Inferior parietal cortex (tissue), 1 donor: Measurements from ENCODE around the gene INAVA.
"Not testable (repeated sequence)": the region's sequence is repeated elsewhere in the genome, so short reads cannot be mapped to it uniquely, and the experiment has no call there.

ENCODE experiments used
- DNase-seq: peaks from one replicate; pipeline ENCODE4 v3.0.0-alpha.2; 2016; ENCODE audit errors: extremely low spot score

The INAVA gene

DNA sequence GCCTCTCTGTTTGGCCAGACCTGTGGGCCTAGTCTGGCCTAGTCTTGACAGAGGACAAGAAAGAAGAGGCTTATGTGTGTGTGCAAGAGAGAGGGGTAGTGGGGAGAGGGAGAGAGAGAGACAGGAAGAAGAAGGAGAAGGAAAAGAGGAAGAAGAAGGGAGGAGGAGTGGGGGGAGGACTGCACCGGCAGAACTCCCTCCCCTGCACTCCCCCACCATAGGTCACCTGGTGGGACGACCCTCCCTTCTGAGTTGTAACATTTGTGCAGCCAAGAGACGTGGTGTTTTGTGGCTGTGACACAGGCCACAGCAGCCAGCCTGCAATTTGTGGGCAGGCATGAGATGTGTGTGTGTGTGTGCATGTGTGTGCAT lies 4.3 kb downstream of the INAVA start:
- no peak for DNase-seq

DNA sequence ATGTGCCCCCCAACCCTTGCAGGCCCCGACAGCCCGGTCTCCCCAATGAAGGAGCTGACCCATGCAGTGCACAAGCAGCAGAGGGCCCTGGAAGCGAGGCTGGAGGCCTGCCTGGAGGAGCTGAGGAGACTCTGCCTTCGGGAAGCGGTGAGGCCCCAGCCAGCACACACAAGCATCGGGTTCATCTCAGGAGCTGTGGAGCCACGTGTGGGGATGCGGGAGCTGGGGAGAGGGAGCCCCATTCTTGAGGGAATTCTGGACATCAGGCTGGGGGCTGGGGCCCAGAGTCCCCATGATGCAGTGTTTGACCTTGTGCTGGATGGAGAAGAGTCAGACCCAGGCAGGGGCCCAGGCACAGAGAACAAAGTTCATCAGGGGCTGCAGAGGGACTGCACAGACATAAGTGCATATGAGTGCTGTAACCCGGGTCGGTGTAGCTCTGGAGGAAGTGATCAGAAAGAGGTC lies 4.8 kb downstream of the INAVA start:
- DNase-seq, result no peak

DNA sequence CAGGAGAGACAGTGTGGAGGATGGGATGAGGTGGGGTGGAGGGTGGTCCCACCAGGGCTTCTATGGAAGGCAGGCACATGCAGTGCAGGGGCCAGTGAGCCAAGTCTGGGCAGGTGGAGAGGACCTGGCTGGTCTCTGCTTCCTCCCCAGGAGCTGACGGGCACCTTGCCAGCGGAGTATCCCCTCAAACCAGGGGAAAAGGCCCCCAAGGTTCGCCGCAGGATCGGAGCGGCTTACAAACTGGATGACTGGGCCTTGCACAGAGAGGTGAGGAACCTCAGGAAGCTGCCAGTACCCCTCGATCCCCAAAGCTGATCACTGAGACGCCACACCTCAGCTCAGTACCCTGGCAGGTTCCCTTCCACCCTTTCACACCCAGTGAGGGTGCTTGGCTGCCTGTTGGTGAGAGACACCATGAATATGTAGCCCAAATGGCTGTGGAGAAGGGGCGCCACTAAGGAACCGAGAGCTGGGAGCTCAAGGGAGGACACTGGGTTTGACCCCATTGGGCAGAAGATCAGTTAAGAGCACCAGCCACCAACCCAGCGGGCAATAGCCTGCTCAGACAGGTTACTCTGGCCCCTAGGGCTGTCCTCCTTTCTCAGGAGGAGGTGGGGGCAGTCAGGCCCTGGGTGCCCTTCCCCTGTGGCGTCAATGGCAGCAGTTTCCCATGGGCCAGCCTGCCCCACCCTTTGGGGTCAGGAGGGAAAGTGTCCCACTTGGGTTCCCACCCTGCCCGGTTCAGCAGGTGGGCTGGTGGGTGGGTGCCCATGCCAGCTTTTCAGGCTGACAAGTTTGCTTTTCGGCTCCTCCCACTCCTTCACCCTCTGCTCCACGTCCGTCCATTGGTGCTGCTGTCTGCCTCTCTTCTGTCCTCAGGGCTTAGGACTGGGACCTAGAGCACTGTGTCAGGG lies 5.5 kb downstream of the INAVA start:
- no peak for DNase-seq

DNA sequence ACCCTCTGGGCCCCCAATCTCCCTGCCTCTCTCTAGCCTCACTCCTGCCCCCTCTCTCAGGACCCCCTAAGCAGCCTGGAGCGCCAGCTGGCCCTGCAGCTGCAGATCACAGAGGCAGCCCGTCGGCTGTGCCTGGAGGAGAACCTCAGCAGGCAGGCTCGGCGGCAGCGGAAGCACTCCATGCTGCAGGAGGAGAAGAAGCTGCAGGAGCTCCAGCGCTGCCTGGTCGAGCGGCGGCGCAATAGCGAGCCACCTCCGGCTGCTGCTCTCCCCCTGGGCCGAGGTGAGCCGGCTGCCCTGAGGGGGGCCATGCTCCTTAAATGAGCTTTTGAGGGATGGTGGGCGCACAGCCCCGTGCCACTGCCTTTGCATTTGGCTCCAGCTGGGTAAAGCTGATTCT lies 6.2 kb downstream of the INAVA start:
- DNase-seq, result no peak

- DNase-seq, result no peak
Measured at GRCh38 chr1:200901350-200901749, 6.7 kb downstream of the INAVA start.

DNA sequence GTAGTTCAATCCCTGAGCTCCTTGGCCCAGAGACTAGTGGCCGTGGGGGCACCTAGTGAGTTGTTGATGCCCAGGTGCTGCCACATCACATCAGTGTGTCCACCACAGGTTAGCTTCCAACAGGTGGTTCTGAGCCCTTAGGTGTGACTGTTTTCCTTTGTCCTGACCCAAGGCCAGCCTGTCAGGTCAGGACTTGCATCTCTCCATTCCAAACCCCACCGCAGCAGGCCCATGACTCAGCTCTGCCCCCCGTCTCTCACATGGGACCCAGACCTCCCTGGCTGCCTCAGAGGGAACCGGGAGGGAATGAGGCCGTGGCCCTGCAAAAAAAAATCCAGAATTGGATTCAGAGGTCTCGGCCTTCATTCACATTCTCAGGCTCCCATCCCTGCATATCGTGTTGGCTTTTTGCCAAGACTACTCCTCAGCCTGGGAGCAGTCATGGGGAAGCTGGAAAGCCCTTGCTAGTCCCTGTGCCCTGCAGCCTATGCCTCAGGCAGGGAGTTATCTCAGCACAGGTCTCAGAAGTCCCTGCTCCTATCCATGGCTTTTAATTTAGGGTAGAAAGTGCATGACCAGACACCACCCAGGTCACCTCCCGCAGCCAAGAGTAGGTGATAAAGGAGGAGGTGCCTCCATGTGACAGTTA lies 7.2 kb downstream of the INAVA start:
- no peak for DNase-seq

- DNase-seq, result no peak
Measured at GRCh38 chr1:200903793-200904192, 9.1 kb downstream of the INAVA start.

DNA sequence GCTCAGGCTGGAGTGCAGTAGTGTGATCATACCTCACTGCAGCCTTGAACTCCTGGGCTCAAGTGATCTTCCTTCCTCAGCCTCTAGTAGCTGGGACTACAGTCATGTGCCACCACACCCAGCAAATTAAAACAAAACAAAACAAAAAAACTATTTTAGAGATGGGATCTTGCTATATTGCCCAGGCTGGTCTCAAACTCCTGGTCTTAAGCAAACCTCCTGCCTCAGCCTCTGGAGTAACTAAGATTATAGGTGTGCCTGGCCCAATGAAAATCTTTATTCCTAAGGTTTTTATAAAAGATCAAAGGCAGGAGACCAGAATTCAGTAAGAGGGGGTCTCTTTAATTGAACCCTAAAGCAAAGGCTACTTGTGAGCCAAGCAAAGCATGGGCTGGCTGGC lies 10.1 kb downstream of the INAVA start:
- DNase-seq, result no peak

DNA sequence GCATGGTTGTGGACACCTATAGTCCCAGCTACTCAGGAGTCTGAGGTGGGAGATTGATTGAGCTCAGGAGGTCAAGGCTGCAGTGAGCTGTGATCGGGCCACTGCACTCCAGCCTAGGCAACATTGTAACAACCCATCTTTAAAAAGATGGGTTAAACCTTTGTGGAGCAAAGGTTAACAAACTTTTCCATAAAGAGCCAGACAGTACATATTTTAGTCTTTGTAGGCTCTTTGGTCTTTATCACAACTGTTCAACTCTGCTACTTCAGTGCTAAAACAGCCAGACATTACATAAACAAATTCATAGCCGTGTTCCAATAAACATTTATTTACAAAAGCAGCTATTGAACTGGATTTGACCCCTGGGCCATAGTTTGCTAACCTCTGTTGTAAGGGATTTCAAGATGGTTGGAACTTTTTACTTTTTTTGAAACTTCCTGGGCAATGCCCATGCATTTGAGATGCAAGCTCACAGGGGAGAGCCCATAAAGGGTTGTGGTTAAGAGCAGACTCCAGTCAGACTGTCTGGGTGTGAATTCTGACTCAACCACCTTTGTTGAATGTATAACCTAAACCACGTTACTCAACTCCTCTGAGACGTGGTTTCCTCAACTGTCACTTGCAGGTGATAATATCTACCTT lies 10.8 kb downstream of the INAVA start:
- no peak for DNase-seq

DNA sequence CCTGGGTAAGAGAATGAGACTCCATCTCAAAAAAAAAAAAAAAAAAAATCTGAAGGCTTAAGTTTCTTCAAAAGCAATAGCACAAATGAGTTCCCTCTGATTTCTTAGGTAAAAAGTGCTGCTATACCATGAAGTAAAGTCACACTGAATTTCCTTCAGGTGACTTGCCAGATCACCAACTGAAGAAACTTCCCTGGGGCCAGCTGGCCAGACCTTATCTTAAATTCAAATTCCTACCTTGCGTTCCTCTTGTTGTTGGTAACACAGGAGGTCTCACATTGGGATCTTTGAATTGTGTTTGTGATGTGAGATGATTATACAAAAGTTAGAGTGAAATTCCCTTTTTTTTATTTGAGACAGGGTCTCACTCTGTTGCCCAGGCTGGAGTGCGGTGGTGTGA lies 11.8 kb downstream of the INAVA start:
- DNase-seq, result no peak

GRCh38 chr1:200907611-200908097 lies 13.0 kb downstream of the INAVA start:
- DNase-seq, result no peak

- DNase-seq, result no peak
Measured at GRCh38 chr1:200908191-200908868, 13.6 kb downstream of the INAVA start.

DNA sequence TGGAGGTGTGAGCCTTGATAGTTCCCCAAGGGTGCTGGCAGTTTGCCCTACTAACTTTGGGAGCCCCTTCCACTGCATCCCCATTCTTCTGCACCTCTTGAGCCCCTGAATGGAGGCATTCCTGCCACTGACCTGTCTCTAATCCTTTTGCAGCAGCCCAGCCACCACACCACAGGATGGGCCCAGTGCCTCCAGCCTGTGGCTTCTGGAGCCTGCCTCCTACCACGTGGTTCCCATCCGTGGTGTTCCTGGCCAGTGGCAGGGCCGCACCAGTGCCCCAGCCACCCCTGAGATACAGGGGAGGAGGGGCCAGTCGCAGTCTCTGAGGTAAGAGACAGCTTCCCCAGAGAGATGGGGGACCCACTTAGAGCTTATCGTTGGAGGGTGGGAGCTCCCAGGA lies 14.4 kb downstream of the INAVA start:
- DNase-seq, result no peak

- DNase-seq, result no peak
Measured at GRCh38 chr1:200909757-200910239, 15.1 kb downstream of the INAVA start.

DNA sequence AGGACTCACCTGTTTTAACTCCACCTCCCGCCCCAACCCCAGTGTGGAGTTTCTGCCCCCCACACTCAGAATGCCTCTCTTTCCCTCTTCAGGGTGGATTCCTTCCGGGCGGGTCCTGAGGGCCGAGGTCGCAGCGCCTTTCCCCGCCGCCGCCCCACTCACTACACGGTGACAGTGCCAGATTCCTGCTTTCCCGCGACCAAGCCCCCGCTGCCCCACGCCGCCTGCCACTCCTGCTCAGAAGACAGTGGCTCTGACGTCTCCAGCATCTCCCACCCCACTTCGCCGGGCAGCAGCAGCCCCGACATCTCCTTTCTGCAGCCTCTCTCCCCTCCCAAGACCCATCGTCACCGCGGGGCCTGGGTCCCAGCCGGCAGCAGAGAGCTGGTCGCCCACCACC lies 16.7 kb downstream of the INAVA start:
- DNase-seq, result no peak

DNA sequence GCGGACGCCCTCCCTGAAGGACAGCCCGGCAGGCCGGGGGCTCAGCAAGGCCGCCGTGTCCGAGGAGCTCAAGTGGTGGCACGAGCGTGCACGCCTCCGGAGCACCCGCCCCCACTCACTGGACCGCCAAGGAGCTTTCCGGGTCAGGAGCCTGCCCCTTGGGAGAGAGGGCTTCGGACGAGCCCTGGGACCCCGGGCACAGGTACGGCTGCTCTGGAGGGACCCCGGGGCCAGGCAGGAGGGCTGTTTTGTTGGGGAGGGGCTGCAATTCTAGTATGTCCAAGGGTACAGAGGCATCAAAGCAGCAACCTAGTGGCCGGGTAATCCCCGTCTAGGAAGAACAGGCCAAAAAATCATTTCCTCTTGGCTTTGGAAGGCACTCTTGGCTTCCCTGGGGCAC lies 17.2 kb downstream of the INAVA start:
- DNase-seq, result not testable (repeated sequence)

DNA sequence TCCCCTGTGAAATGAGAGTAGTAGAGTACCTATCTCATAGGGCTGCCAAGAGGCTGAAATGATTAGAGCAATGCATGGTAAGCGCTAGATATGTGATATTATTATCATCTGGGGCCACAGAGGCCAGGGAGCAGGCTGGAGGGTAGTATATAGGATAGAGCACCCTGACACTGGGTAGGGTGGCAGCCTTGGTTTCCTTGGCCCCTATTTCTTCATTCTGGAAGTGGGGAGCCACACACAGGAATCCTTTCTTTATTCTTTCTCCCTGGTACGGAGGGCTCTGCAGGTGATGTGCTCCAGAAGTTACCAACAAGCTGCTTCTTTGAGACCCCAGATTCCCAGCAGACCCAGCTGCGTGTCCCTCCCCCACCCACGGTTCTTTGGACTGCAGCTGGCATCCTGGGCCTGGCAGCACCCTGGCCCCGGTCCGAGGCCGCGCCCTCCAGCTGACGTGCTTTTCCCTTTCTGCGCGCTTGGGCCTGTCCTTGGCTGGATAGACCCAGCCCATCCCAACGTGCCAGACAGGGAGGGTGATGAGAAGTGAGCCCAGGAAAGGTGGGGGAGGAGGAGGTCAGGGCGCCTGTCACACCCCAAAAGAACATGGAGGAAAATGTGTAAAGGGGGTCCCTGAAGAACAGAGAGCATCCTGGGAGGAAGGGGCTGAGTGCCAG lies 18.2 kb downstream of the INAVA start:
- DNase-seq, result no peak

GRCh38 chr1:200916152-200916551 lies 21.5 kb downstream of the INAVA start:
- no peak for DNase-seq

GRCh38 chr1:200916681-200917080 lies 22.0 kb downstream of the INAVA start:
- no peak for DNase-seq

DNA sequence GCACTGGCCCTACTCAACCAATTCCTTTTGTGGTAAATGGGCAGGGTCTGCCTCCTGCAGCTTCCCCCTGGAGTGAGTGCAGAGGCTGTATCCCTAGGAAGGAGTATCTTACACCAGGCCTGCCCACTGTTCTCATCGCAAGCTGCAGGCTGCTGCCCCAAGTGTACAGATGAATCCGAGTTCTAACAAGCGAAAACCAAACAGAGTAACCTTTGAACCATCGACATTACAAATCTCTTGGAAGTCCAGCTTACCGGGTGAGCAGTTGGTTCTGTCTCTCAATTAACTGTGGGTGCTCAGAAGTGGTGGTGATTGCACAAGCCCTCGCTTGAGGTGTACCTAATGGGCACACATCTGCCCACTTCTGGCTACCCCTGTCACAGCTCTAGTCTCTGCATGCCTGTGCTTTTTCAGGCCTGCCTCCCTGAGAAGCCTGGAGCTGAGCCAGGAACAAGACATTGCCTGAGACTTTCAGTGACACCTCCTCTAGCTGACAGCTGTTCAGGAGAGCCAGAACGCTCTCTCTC lies 22.7 kb downstream of the INAVA start:
- DNase-seq, result no peak

- no peak for DNase-seq
Measured at GRCh38 chr1:200918006-200918405, 23.3 kb downstream of the INAVA start.
